Transverse colon (tissue), 4 donors: ENCODE measurements around the gene AKR1B15. TPM values are rescaled to one million over a fixed set of nuclear protein-coding genes. Genes with fewer than 3 reads are reported as not detected.
"Not testable (repeated sequence)": the region's sequence is repeated elsewhere in the genome, so short reads cannot be mapped to it uniquely, and the experiment has no call there.

Experiments
- DNase-seq: peaks from one replicate; pipeline ENCODE4 v3.0.0-alpha.2; 2019
- H3K27ac ChIP-seq, 4 donors: fragments of 200-600 bp; sonication (generic); 2 replicates each; pipeline ENCODE4 v1.5.1; 2016 to 2018; ENCODE audit warnings: inconsistent platforms in 4 of 4
- H3K27me3 ChIP-seq: fragments of 200-600 bp; sonication (generic); 2 replicates; pipeline ENCODE4 v1.5.1; 2017; ENCODE audit warnings: inconsistent platforms
- H3K36me3 ChIP-seq, 4 donors: fragments of 200-600 bp; sonication (generic); 2 replicates each; pipeline ENCODE4 v1.5.1; 2017 to 2019; ENCODE audit warnings: inconsistent platforms in 4 of 4
- H3K4me1 ChIP-seq, 4 donors: fragments of 200-600 bp; sonication (generic); 2 replicates each; pipeline ENCODE4 v1.5.1; 2017 to 2020; ENCODE audit warnings: inconsistent platforms in 4 of 4
- H3K4me3 ChIP-seq, 4 donors: fragments of 200-600 bp; sonication (generic); 1 replicate in 1 of 4; 2 replicates in 3 of 4; pipeline versions ENCODE4 v1.5.1 to v1.6.1; 2017 to 2019; ENCODE audit warnings: inconsistent platforms in 4 of 4
- H3K9me3 ChIP-seq, 2 donors: fragments of 200-600 bp; sonication (generic); 2 replicates each; pipeline ENCODE4 v1.5.1; 2017 to 2019; ENCODE audit warnings: inconsistent platforms in 2 of 2
- CTCF ChIP-seq, 5 experiments: fragments of 200-600 bp in 3 of 5; fragments of 450-650 bp in 2 of 5; sonication (generic) in 3 of 5; IDR thresholded peaks; 1 replicate in 2 of 5; 2 replicates in 3 of 5; pipeline ENCODE4 v1.5.1; 2016 to 2017; ENCODE audit warnings: antibody characterized with exemption in 5 of 5, inconsistent platforms in 3 of 5, mild to moderate bottlenecking in 2 of 5, moderate library complexity in 1 of 5
- EP300 ChIP-seq: sonication (generic); formaldehyde crosslinking; IDR thresholded peaks from one replicate; pipeline ENCODE4 v1.6.1; 2017; ENCODE audit warnings: antibody characterized with exemption, low read depth
- POLR2A ChIP-seq: fragments of 450-650 bp; IDR thresholded peaks from one replicate; pipeline ENCODE4 v1.6.1; 2016; ENCODE audit warnings: antibody characterized with exemption, mild to moderate bottlenecking, moderate library complexity
- POLR2AphosphoS5 ChIP-seq, 3 donors: sonication (generic); formaldehyde crosslinking; IDR thresholded peaks; one replicate each; pipeline ENCODE4 v1.6.1; 2016; ENCODE audit warnings: antibody characterized with exemption in 3 of 3
- WGBS, 2 donors: methylation state at CpG; one replicate each; pipeline ENCODE4 v1.1.5; 2018; ENCODE audit warnings: low coverage in 1 of 2; 5-methylcytosine and 5-hydroxymethylcytosine counted together
- in situ Hi-C, 4 donors: fragments of 200-750 bp; cut with MboI; loops; one replicate each; pipeline versions ENCODE4 v1.15.0 to v1.15.1; 2017; ENCODE audit warnings: low sequenced_read_pairs in 3 of 4, low pct_ligation_motif_present in 1 of 4, low pct_unique_long_range_greater_than_20kb in 1 of 4
- intact Hi-C: fragments of 100-400 bp; cut with DNase I; formaldehyde crosslinking; loops from one replicate; pipeline ENCODE4 v1.15.1; 2023; ENCODE audit warnings: low total_unique reads
- total RNA-seq, 4 donors: library from RNA; depleted of rRNA; stranded (reverse); fragments of >200 nt; gene quantifications; one replicate each; pipeline ENCODE4 v1.1.0, GENCODE V29; 2016

AKR1B15 gene
- total RNA-seq, 4 donors from 2014 or later, result 0.48 TPM; not detected in 3

DNA sequence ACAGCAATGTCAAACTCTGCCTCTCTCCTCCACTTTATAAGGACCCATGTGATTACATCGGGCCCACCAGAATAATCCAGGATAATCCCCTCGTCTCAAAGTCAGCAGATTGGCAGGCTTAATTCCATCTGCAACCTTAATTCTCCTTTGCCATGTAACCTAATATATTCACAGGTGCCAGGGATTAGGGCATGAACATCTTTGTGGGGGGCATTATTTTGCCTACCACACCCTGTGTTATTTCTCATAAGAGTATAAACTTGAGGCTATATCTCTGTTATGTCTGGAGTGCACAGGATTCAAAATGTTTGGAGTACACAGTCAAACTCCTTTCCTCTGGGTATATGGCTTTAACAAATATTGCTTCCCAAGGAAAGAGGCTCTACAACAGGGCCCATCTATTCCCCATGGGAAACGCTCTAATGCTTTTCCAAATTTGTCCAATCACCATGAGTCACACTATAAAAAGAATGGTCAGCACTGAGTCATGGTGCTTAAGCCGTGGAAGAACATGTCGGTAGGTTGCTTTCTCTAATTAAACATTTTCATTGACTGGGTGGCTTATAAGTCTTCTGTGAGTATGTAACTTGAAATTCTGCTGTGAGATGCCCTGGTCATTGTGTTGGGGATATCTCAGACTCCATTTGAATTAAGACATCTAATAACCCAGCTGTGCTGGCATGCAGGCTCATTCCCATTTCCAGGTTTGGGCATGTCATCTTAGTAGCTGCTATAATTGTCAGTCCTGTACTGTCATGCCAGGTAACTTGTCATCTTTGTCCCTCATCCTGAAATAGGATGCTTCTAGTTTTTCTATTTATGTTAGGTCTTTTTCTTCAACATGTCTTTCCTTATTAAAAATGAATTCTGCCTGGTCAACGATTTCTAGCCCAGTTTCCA, 33.1 kb upstream of the AKR1B15 start:
- Histone ChIP-seq H3K4me1 (peaks cover 0 to 4% (median 2%) of the 10 kb centered on the region in 4 donors), H3K36me3 (no peaks in the 10 kb centered on the region), H3K27me3 (no peaks in the 10 kb centered on the region), H3K9me3 (no peaks in the 10 kb centered on the region), H3K27ac (no peak overlapping the region), H3K4me3 (no peak overlapping the region)
- 63 to 66% methylated on average over 3 to 6 of the region's 6 CpGs for WGBS, 2 donors
- DNase-seq, result no peak
- intact Hi-C loops (loop anchor here (10.0 kb wide), 1 partner anchor 89 kb away; no protein-coding TSS in a partner anchor), in situ Hi-C loops (loop anchor here in 2 of 4 donors (10.0 kb wide), 1 partner anchor 89 kb away; no protein-coding TSS in a partner anchor)
- TF ChIP-seq CTCF (IDR thresholded peaks at IDR 0.05), result no peak
- TF ChIP-seq POLR2A, result no peak
- no peak for TF ChIP-seq EP300
- no peak for TF ChIP-seq POLR2AphosphoS5 (IDR thresholded peaks at IDR 0.05)

DNA sequence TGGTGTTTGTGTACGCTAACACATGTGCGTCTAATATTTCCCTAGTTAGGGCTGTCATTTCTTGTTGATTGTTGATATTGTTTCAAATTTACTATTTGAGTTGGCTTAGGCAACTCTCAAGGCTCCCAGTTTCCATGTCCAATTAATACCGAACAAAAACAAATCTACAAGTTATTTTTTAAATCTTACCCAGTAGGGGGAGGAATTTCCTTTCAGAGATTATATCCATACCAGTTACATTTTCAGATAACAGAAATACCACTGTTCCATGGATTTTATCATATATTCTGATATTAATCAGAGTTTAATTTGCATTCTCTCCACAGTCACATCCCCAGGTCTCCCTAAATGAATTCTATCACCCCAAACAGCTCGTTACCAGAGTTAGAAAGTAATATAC, 28.8 kb upstream of the AKR1B15 start:
- Histone ChIP-seq H3K36me3 (no peaks in the 10 kb centered on the region), H3K27me3 (no peaks in the 10 kb centered on the region), H3K4me1 (peaks cover 0 to 5% (median 0%) of the 10 kb centered on the region in 4 donors), H3K4me3 (no peak overlapping the region), H3K27ac (no peak overlapping the region), H3K9me3 (no peaks in the 10 kb centered on the region)
- in situ Hi-C loops, result no loop called here
- intact Hi-C loops, result no loop called here
- TF ChIP-seq CTCF (IDR thresholded peaks at IDR 0.05) (peak in 2 of 5 experiments; percentile 34 to 41), POLR2AphosphoS5 (IDR thresholded peaks at IDR 0.05) (no peak)
- 74 to 78% methylated on average over 4 of the region's 4 CpGs for WGBS, 2 donors
- no peak for DNase-seq

DNA sequence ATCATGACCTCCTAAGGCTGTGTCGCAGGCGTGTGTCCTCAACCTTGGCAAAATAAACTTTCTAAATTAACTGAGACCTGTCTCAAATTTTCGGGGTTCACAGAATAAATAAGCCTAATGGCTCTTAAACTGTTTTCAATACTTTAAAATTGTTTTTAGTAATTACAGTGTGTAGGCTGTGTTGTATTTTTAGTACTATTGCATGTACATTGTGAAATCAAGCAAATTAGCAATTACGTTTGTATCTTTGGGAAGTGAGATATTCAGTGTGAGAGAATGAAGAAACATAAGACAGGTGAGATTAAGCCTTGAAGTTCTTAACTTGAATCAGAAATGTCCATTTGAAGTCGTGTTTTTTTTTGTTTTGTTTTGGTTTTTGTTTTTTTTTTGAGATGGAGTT, 26.3 kb upstream of the AKR1B15 start:
- WGBS, 2 donors, result 76 to 79% methylated on average over 5 of the region's 5 CpGs
- Histone ChIP-seq H3K27me3 (no peaks in the 10 kb centered on the region), H3K4me3 (no peak overlapping the region), H3K36me3 (no peaks in the 10 kb centered on the region), H3K9me3 (no peaks in the 10 kb centered on the region), H3K27ac (no peak overlapping the region), H3K4me1 (peaks cover 0 to 13% (median 7%) of the 10 kb centered on the region in 4 donors)
- in situ Hi-C loops, result no loop called here
- intact Hi-C loops, result no loop called here
- DNase-seq, result no peak
- TF ChIP-seq POLR2A, result no peak
- TF ChIP-seq EP300, result no peak
- TF ChIP-seq CTCF (IDR thresholded peaks at IDR 0.05), result no peak
- TF ChIP-seq POLR2AphosphoS5 (IDR thresholded peaks at IDR 0.05), result no peak

DNA sequence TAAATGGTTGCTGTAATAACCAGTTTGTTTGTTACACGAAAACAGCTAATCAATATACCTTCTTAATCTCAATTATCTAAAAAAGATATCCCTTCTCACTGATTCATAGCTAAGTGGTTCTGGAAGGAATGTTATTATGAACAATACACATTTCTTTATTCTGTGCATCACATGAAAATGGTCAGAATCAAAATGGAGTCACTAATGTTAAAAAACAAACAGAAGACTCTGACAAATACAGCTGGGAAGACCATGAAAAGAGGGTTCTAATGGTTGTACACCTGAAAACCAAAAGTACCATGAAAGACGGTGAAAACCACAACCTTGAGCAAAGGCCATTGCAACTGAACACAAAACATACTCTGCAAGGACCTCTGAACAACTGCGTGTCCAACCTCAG, 23.5 kb upstream of the AKR1B15 start:
- H3K27me3 ChIP-seq, H3K4me3 ChIP-seq, DNase-seq, H3K36me3 ChIP-seq, H3K9me3 ChIP-seq, H3K27ac ChIP-seq, intact Hi-C loops: not testable (repeated sequence)
- peaks cover 0 to 24% (median 15%) of the 10 kb centered on the region in 4 donors for H3K4me1 ChIP-seq
- 95 to 100% methylated on average over 3 of the region's 3 CpGs for WGBS, 2 donors
- in situ Hi-C loops, result loop anchor here in 1 of 4 donors (25.0 kb wide), 1 partner anchor 88 kb away; no protein-coding TSS in a partner anchor

- Histone ChIP-seq H3K27ac (peak overlapping the region; percentile 67 to 80 (median 76)), H3K4me1 (peaks cover 0 to 32% (median 20%) of the 10 kb centered on the region in 4 donors)
- intact Hi-C loops, H3K36me3 ChIP-seq, H3K27me3 ChIP-seq, H3K9me3 ChIP-seq, DNase-seq, H3K4me3 ChIP-seq: not testable (repeated sequence)
- in situ Hi-C loops, result loop anchor here in 1 of 4 donors (25.0 kb wide), 1 partner anchor 89 kb away; no protein-coding TSS in a partner anchor
- 69 to 86% methylated on average over 8 to 10 of the region's 10 CpGs for WGBS, 2 donors
These were observed 22.2 kb upstream of the AKR1B15 start for GRCh38 chr7:134526552-134527248.
